SK-N-SH treated with all-trans-retinoic acid at 6 μM for 48 hours (cell line): Measurements from ENCODE around the gene ARHGEF6.

Experiments used
- ATAC-seq: fragments of 200-7000 bp; cut with Tn5 transposase; 3 replicates; pipeline ENCODE4 v1.9.1; 2020; ENCODE audit warnings: mild to moderate bottlenecking, moderate library complexity
- ARNTL ChIP-seq: fragments of 450-650 bp; formaldehyde crosslinking; IDR thresholded peaks from 2 replicates; pipeline ENCODE4 v1.5.0; 2020; ENCODE audit warnings: low read depth, mild to moderate bottlenecking, moderate library complexity, borderline replicate concordance
- CSDC2 ChIP-seq: fragments of 250-450 bp; sonication (Bioruptor Pico); IDR thresholded peaks from 2 replicates; pipeline ENCODE4 v1.5.0; 2020; ENCODE audit warnings: mild to moderate bottlenecking, moderate library complexity
- ESRRG ChIP-seq: fragments of 250-450 bp; sonication (Bioruptor Pico); IDR thresholded peaks from 2 replicates; pipeline ENCODE4 v1.6.1; 2021; ENCODE audit warnings: mild to moderate bottlenecking
- GLIS3 ChIP-seq: fragments of 250-450 bp; sonication (Bioruptor Pico); IDR thresholded peaks from 2 replicates; pipeline ENCODE4 v1.5.0; 2020; ENCODE audit warnings: mild to moderate bottlenecking, moderate library complexity
- ISL1 ChIP-seq: fragments of 250-450 bp; sonication (Bioruptor Pico); IDR thresholded peaks from 2 replicates; pipeline ENCODE4 v2.1.2; 2022; ENCODE audit warnings: mild to moderate bottlenecking, moderate library complexity
- OSR1 ChIP-seq: fragments of 250-450 bp; sonication (Bioruptor Pico); IDR thresholded peaks from 2 replicates; pipeline ENCODE4 v1.8.0; 2022; ENCODE audit warnings: moderate library complexity, mild to moderate bottlenecking, inconsistent platforms
- PPARA ChIP-seq: fragments of 250-450 bp; sonication (Bioruptor Pico); IDR thresholded peaks from 2 replicates; pipeline ENCODE4 v1.5.0; 2020; ENCODE audit warnings: mild to moderate bottlenecking, borderline replicate concordance
- RARB ChIP-seq: fragments of 250-450 bp; sonication (Bioruptor Pico); IDR thresholded peaks from 2 replicates; pipeline ENCODE4 v1.8.0; 2021; ENCODE audit warnings: mild to moderate bottlenecking, moderate library complexity
- SNAI2 ChIP-seq: fragments of 250-450 bp; sonication (Bioruptor Pico); IDR thresholded peaks from 2 replicates; pipeline ENCODE4 v1.5.0; 2020; ENCODE audit warnings: mild to moderate bottlenecking, moderate library complexity
- TCF4 ChIP-seq: fragments of 250-450 bp; sonication (Bioruptor Pico); IDR thresholded peaks from 2 replicates; pipeline ENCODE4 v1.8.0; 2021; ENCODE audit warnings: mild to moderate bottlenecking, moderate library complexity, borderline replicate concordance
- TOX ChIP-seq: fragments of 250-450 bp; sonication (Bioruptor Pico); IDR thresholded peaks from 2 replicates; pipeline ENCODE4 v1.8.0; 2021; ENCODE audit warnings: mild to moderate bottlenecking, moderate library complexity, borderline replicate concordance
- ZC3H10 ChIP-seq: fragments of 250-450 bp; sonication (Bioruptor Pico); IDR thresholded peaks from 2 replicates; pipeline ENCODE4 v1.5.1; 2021; ENCODE audit warnings: mild to moderate bottlenecking, moderate library complexity
- ZFP3 ChIP-seq: fragments of 250-450 bp; sonication (Bioruptor Pico); IDR thresholded peaks from 2 replicates; pipeline ENCODE4 v1.5.0; 2020; ENCODE audit warnings: mild to moderate bottlenecking, moderate library complexity
- ZFP30 ChIP-seq: fragments of 450-650 bp; formaldehyde crosslinking; IDR thresholded peaks from 2 replicates; pipeline ENCODE4 v1.5.0; 2022; ENCODE audit warnings: mild to moderate bottlenecking, moderate library complexity
- ZNF70 ChIP-seq: fragments of 450-650 bp; formaldehyde crosslinking; IDR thresholded peaks from 2 replicates; pipeline ENCODE4 v1.5.0; 2020; ENCODE audit warnings: mild to moderate bottlenecking, moderate library complexity
- ZNF8 ChIP-seq: fragments of 450-650 bp; formaldehyde crosslinking; IDR thresholded peaks from 2 replicates; pipeline ENCODE4 v1.5.0; 2020; ENCODE audit warnings: mild to moderate bottlenecking, moderate library complexity
- TF ChIP-seq, protein P1 (sequence below): fragments of 250-450 bp; sonication (Bioruptor Pico); IDR thresholded peaks from 2 replicates; pipeline ENCODE4 v1.5.1; 2021; ENCODE audit warnings: mild to moderate bottlenecking, moderate library complexity
- TF ChIP-seq, protein P2 (sequence below): fragments of 250-450 bp; sonication (Bioruptor Pico); IDR thresholded peaks from 2 replicates; pipeline ENCODE4 v1.8.0; 2020; ENCODE audit warnings: mild to moderate bottlenecking, moderate library complexity, borderline replicate concordance
- TF ChIP-seq, protein P3 (sequence below): fragments of 250-450 bp; sonication (Bioruptor Pico); IDR thresholded peaks from 2 replicates; pipeline ENCODE4 v1.5.0; 2020; ENCODE audit warnings: mild to moderate bottlenecking, moderate library complexity
- TF ChIP-seq, protein P4 (sequence below): fragments of 250-450 bp; sonication (Bioruptor Pico); IDR thresholded peaks from 2 replicates; pipeline ENCODE4 v1.8.0; 2021; ENCODE audit warnings: low read depth, mild to moderate bottlenecking, moderate library complexity, borderline replicate concordance

Gene ARHGEF6

DNA sequence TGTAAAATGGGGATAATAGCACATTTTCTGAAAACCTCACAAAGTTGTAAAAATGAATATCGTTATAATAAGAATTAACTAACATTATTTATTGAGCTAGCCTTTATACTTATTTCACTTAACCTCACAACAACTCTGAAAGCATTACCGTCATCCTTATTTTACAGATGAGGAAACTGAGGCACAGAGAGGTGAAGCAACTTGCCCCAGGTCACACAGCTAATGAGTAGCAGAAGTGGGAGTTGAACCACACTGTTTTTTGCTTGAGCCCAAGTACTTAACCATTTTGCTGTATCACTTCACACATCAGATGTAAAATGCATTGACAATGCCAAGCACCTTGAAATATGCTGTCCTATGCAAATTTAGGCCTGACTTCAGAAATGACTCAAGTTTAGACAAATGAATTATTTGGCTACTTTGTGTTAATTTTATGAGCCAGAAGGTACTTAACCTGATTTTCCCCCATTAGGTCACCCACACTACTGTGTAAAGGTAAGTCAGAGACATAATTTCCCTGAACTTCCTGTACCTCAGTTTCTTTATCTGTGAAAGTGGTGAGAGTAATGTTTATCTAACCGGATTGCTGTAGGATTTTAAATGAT lies 109.6 kb downstream of the ARHGEF6 start (continued):
- TF ChIP-seq, protein P1, sequence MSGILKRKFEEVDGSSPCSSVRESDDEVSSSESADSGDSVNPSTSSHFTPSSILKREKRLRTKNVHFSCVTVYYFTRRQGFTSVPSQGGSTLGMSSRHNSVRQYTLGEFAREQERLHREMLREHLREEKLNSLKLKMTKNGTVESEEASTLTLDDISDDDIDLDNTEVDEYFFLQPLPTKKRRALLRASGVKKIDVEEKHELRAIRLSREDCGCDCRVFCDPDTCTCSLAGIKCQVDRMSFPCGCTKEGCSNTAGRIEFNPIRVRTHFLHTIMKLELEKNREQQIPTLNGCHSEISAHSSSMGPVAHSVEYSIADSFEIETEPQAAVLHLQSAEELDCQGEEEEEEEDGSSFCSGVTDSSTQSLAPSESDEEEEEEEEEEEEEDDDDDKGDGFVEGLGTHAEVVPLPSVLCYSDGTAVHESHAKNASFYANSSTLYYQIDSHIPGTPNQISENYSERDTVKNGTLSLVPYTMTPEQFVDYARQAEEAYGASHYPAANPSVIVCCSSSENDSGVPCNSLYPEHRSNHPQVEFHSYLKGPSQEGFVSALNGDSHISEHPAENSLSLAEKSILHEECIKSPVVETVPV (CRISPR knock-in tag) = no peak
- TF ChIP-seq ZC3H10 (CRISPR knock-in tag) (no peak), TCF4 (CRISPR knock-in tag) (no peak), RARB (CRISPR knock-in tag) (no peak), TOX (no peak)

DNA sequence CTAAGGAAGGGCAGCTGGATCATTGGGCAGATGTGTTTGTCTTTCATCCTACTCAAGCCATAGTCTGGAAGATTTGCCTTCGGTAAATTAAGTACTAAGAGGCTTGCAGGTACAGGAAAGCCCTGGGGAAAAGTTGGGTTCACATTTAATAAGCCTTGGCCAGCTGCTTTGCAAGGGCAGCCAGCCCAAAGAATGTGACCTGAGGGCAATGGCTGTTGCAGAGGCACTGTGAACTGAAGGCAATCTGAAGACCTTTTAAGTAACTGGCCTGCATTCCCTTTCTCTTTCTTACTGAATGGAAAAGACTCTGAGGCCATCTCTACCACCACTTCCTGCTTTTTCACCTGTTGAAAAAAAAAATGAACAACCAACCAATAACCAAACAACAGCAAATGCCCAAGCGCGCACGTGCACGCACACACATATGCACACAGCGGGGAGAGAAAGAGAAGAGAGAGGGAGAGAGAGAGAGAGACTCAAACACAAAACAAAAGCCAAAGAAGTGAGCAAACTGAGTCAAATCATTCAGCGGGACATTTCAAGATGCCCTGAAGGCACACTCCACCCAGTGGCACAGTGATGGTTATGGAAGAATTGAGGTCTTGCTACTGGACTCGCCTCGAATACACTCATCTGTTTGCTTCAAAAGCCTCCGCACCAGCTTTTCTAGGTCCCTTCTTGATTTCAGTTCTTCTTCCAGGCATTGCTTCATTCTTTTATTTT lies 113.1 kb downstream of the ARHGEF6 start:
- TF ChIP-seq OSR1 (no peak), CSDC2 (CRISPR knock-in tag) (no peak), ESRRG (CRISPR knock-in tag) (no peak), SNAI2 (CRISPR knock-in tag) (no peak), ZFP3 (no peak), ZC3H10 (CRISPR knock-in tag) (no peak), GLIS3 (no peak), ARNTL (CRISPR knock-in tag) (no peak), PPARA (CRISPR knock-in tag) (no peak)
- TF ChIP-seq, protein P2, sequence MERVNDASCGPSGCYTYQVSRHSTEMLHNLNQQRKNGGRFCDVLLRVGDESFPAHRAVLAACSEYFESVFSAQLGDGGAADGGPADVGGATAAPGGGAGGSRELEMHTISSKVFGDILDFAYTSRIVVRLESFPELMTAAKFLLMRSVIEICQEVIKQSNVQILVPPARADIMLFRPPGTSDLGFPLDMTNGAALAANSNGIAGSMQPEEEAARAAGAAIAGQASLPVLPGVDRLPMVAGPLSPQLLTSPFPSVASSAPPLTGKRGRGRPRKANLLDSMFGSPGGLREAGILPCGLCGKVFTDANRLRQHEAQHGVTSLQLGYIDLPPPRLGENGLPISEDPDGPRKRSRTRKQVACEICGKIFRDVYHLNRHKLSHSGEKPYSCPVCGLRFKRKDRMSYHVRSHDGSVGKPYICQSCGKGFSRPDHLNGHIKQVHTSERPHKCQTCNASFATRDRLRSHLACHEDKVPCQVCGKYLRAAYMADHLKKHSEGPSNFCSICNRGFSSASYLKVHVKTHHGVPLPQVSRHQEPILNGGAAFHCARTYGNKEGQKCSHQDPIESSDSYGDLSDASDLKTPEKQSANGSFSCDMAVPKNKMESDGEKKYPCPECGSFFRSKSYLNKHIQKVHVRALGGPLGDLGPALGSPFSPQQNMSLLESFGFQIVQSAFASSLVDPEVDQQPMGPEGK = no peak
- TF ChIP-seq, protein P3, sequence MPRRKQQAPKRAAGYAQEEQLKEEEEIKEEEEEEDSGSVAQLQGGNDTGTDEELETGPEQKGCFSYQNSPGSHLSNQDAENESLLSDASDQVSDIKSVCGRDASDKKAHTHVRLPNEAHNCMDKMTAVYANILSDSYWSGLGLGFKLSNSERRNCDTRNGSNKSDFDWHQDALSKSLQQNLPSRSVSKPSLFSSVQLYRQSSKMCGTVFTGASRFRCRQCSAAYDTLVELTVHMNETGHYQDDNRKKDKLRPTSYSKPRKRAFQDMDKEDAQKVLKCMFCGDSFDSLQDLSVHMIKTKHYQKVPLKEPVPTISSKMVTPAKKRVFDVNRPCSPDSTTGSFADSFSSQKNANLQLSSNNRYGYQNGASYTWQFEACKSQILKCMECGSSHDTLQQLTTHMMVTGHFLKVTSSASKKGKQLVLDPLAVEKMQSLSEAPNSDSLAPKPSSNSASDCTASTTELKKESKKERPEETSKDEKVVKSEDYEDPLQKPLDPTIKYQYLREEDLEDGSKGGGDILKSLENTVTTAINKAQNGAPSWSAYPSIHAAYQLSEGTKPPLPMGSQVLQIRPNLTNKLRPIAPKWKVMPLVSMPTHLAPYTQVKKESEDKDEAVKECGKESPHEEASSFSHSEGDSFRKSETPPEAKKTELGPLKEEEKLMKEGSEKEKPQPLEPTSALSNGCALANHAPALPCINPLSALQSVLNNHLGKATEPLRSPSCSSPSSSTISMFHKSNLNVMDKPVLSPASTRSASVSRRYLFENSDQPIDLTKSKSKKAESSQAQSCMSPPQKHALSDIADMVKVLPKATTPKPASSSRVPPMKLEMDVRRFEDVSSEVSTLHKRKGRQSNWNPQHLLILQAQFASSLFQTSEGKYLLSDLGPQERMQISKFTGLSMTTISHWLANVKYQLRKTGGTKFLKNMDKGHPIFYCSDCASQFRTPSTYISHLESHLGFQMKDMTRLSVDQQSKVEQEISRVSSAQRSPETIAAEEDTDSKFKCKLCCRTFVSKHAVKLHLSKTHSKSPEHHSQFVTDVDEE (CRISPR knock-in tag) = no peak
- TF ChIP-seq, protein P4, sequence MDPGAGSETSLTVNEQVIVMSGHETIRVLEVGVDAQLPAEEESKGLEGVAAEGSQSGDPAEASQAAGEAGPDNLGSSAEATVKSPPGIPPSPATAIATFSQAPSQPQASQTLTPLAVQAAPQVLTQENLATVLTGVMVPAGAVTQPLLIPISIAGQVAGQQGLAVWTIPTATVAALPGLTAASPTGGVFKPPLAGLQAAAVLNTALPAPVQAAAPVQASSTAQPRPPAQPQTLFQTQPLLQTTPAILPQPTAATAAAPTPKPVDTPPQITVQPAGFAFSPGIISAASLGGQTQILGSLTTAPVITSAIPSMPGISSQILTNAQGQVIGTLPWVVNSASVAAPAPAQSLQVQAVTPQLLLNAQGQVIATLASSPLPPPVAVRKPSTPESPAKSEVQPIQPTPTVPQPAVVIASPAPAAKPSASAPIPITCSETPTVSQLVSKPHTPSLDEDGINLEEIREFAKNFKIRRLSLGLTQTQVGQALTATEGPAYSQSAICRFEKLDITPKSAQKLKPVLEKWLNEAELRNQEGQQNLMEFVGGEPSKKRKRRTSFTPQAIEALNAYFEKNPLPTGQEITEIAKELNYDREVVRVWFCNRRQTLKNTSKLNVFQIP (CRISPR knock-in tag) = no peak
- TF ChIP-seq, all 23 proteins: peak for 0
- ATAC-seq = no peak

DNA sequence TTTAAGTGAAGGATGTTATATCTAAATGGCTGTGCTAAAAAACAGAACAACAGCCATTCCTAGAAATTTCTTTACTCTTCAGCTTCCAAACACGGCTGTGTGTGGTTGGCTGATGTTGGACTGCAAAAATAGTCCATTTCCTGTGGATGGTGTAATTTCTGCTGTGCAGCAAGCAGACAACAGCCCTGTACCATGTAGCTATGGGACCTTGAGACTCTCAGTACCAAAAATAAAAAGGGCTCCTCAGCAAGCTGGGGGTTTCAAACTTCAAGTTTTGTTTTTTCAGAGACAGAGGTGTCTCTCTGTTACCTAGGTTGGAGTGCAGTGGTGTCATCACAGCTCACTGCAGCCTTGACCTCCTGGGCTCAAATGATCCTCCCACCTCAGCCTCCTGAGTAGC lies 114.6 kb downstream of the ARHGEF6 start:
- ATAC-seq = no peak
- TF ChIP-seq ESRRG (CRISPR knock-in tag) (no peak), OSR1 (no peak), ZNF8 (CRISPR knock-in tag) (no peak), RARB (CRISPR knock-in tag) (no peak), ZNF70 (CRISPR knock-in tag) (no peak), TOX (no peak), SNAI2 (CRISPR knock-in tag) (no peak), ZFP3 (no peak), ZFP30 (CRISPR knock-in tag) (no peak), ISL1 (CRISPR knock-in tag) (no peak), PPARA (CRISPR knock-in tag) (no peak), GLIS3 (no peak), CSDC2 (CRISPR knock-in tag) (no peak), ZC3H10 (CRISPR knock-in tag) (no peak), ARNTL (CRISPR knock-in tag) (no peak)
- TF ChIP-seq, protein P1 (CRISPR knock-in tag) = no peak
- TF ChIP-seq, protein P3 (CRISPR knock-in tag) = no peak
- TF ChIP-seq, protein P4 (CRISPR knock-in tag) = no peak
